ENCODE measurements around the gene COMT. TPM values are rescaled to one million over a fixed set of nuclear protein-coding genes. Genes with fewer than 3 reads are reported as not detected.

The COMT gene
- total and polyA plus RNA-seq, 9 of the 15 experiments (the other 6 are each of a cell fraction or from before 2014, with no cell fraction given), result 12.5 to 351 (median 155) TPM

DNA sequence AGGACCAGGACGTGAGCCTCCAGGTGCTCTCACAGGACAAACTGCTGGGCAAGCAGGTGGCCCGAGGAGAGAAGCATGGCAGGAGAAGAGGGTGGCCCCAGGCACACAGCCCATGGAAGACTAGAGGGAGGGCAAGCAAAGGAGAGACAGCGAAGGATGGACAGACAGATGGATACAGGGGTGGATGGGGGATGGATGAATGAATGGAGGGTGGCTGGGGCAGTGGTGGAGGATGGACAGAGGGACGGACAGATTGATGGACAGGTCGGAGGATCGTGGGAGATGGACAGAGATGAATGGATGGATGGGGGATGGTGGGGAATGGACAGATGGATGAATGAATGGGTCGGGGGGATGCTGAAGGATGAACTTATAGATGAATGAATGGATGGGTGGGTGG lies 52.4 kb downstream of the COMT start (continued):
- TF ChIP-seq CEBPZ (IDR thresholded peaks at IDR 0.05; ENCODE audit: borderline replicate concordance, low read depth, low read length), result no peak
- TF ChIP-seq ZNF121 (CRISPR knock-in tag; conservative IDR thresholded peaks at IDR 0.05), result no peak
- TF ChIP-seq EHMT2 (IDR thresholded peaks at IDR 0.05), result peak; percentile 60; the same call in 1 of the 2 replicates
- no peak for TF ChIP-seq SMC3 (conservative IDR thresholded peaks at IDR 0.05; ENCODE audit: insufficient read depth, low read depth, low read length)
- TF ChIP-seq NRF1 (conservative IDR thresholded peaks at IDR 0.05 in 1 of 2, IDR thresholded peaks at IDR 0.05 in 1 of 2), result no peak
- no peak for TF ChIP-seq DIDO1 (tag; IDR thresholded peaks at IDR 0.05; ENCODE audit: low read depth)
- TF ChIP-seq ZNF785 (CRISPR knock-in tag; IDR thresholded peaks at IDR 0.05), result no peak
- no peak for TF ChIP-seq TOE1 (IDR thresholded peaks at IDR 0.05; ENCODE audit: borderline replicate concordance)
- no peak for TF ChIP-seq TOE1 (CRISPR knock-in tag; IDR thresholded peaks at IDR 0.05; ENCODE audit: borderline replicate concordance, low read depth)
- no peak for TF ChIP-seq EZH2 (IDR thresholded peaks at IDR 0.05; ENCODE audit: borderline replicate concordance, low read depth, low read length)
- TF ChIP-seq RHOXF2B (CRISPR knock-in tag; conservative IDR thresholded peaks at IDR 0.05), result no peak
- TF ChIP-seq LARP7 (IDR thresholded peaks at IDR 0.05), result peak; percentile 56; the same call in 1 of the 2 replicates
- TF ChIP-seq TFAP4 (CRISPR knock-in tag; IDR thresholded peaks at IDR 0.05; ENCODE audit: borderline replicate concordance), result no peak
- no peak for TF ChIP-seq RBFOX2 (IDR thresholded peaks at IDR 0.05; ENCODE audit: low read depth, low read length)
- TF ChIP-seq ZKSCAN8 (CRISPR knock-in tag; IDR thresholded peaks at IDR 0.05), result no peak
- TF ChIP-seq, protein P1, sequence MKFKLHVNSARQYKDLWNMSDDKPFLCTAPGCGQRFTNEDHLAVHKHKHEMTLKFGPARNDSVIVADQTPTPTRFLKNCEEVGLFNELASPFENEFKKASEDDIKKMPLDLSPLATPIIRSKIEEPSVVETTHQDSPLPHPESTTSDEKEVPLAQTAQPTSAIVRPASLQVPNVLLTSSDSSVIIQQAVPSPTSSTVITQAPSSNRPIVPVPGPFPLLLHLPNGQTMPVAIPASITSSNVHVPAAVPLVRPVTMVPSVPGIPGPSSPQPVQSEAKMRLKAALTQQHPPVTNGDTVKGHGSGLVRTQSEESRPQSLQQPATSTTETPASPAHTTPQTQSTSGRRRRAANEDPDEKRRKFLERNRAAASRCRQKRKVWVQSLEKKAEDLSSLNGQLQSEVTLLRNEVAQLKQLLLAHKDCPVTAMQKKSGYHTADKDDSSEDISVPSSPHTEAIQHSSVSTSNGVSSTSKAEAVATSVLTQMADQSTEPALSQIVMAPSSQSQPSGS (CRISPR knock-in tag; IDR thresholded peaks at IDR 0.05), result no peak
- TF ChIP-seq LEF1 (IDR thresholded peaks at IDR 0.05), result no peak
- TF ChIP-seq, protein P2, sequence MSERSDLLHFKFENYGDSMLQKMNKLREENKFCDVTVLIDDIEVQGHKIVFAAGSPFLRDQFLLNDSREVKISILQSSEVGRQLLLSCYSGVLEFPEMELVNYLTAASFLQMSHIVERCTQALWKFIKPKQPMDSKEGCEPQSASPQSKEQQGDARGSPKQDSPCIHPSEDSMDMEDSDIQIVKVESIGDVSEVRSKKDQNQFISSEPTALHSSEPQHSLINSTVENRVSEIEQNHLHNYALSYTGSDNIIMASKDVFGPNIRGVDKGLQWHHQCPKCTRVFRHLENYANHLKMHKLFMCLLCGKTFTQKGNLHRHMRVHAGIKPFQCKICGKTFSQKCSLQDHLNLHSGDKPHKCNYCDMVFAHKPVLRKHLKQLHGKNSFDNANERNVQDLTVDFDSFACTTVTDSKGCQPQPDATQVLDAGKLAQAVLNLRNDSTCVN (CRISPR knock-in tag; IDR thresholded peaks at IDR 0.05), result 0 out of 2 replicates have a peak, but pooled peaks have one; percentile 26
- TF ChIP-seq TCF7 (IDR thresholded peaks at IDR 0.05; ENCODE audit: borderline replicate concordance), result no peak
- TF ChIP-seq PHF20 (IDR thresholded peaks at IDR 0.05; ENCODE audit: partially characterized antibody), result peak; percentile 36
- TF ChIP-seq HDAC6 (IDR thresholded peaks at IDR 0.05; ENCODE audit: low read depth, low read length), result no peak
- no peak for TF ChIP-seq U2AF1 (optimal IDR thresholded peaks at IDR 0.05; ENCODE audit: low read depth, low read length)
- TF ChIP-seq ZFP1 (CRISPR knock-in tag; IDR thresholded peaks at IDR 0.05), result no peak
- TF ChIP-seq ZNF143 (CRISPR knock-in tag; IDR thresholded peaks at IDR 0.05), result no peak
- no peak for TF ChIP-seq ZNF77 (CRISPR knock-in tag; IDR thresholded peaks at IDR 0.05)
- TF ChIP-seq HDAC2 (IDR thresholded peaks at IDR 0.05), result no peak
